HCT116 (cell line): Measurements from ENCODE around the gene ZNF451. TPM values are rescaled to one million over a fixed set of nuclear protein-coding genes. Genes with fewer than 3 reads are reported as not detected.

Experiments used
- ATAC-seq: fragments of 200-7000 bp; cut with Tn5 transposase; 2 replicates; pipeline ENCODE4 v1.9.1; 2020; ENCODE audit warnings: mild to moderate bottlenecking, moderate library complexity
- BruUV-seq: library from RNA; stranded (reverse); fragments of 400-500 nt; replicated peaks from 2 replicates; lab custom pipeline; 2021; lab: Mats Ljungman, UMichigan
- CTCF ChIA-PET: fragments of 300-600 bp; sonication (Branson Sonifier 250); formaldehyde crosslinking; loops from one replicate; lab custom pipeline; 2021; ENCODE audit warnings: antibody characterized with exemption; lab: Charles Lee
- POLR2A ChIA-PET: fragments of 300-600, 350-600 bp; sonication (Branson Sonifier 250); formaldehyde crosslinking; loops from one replicate; lab custom pipeline; 2021; ENCODE audit warnings: antibody characterized with exemption; lab: Charles Lee
- RAD21 ChIA-PET, 2 experiments: fragments of 300-600 bp; sonication (Branson Sonifier 250); formaldehyde crosslinking; loops; one replicate each; lab custom pipeline; 2023; ENCODE audit warnings: low total read pairs in 2 of 2; ENCODE audit not compliant: uncharacterized antibody in 2 of 2, unreplicated experiment in 2 of 2, low non-redundant PET in 1 of 2; lab: Charles Lee
- DNase-seq: peaks from one replicate; pipeline ENCODE4 v3.0.0-alpha.2; 2010; ENCODE audit warnings: low read depth, low spot score
- H2AFZ ChIP-seq: fragments of 200-600 bp; shearing (Covaris generic), sonication (generic); 2 replicates; pipeline ENCODE4 v1.6.1; 2017; ENCODE audit warnings: low read depth, mixed run types, mixed read lengths, antibody characterized with exemption, low read length; ENCODE audit not compliant: poor library complexity, severe bottlenecking
- H3K27ac ChIP-seq: 2 replicates; pipeline ENCODE4 v1.5.1; 2012; ENCODE audit warnings: low read depth, low read length
- H3K27me3 ChIP-seq: fragments of 200-600 bp; sonication (generic); 2 replicates; pipeline ENCODE4 v1.6.1; 2016; ENCODE audit warnings: mixed run types, low read length, mixed read lengths; ENCODE audit not compliant: insufficient read depth
- H3K36me3 ChIP-seq, 2 experiments: fragments of 200-500 bp in 1 of 2; fragments of 200-600 bp in 1 of 2; sonication (Bioruptor generic) in 1 of 2; sonication (generic) in 1 of 2; 2 replicates each; pipeline versions ENCODE4 v1.5.1 to v1.6.1; 2014 to 2016; ENCODE audit warnings: low read length in 2 of 2, inconsistent platforms in 1 of 2, mixed read lengths in 1 of 2, mixed run types in 1 of 2; ENCODE audit not compliant: insufficient read depth in 2 of 2, control insufficient read depth in 1 of 2
- H3K4me1 ChIP-seq, 2 experiments: fragments of 200-600 bp in 1 of 2; sonication (generic) in 1 of 2; 2 replicates each; pipeline versions ENCODE4 v1.5.1 to v1.6.1; 2012 to 2017; ENCODE audit warnings: low read length in 2 of 2, inconsistent platforms in 1 of 2, mild to moderate bottlenecking in 1 of 2, mixed read lengths in 1 of 2, mixed run types in 1 of 2, moderate library complexity in 1 of 2; ENCODE audit not compliant: insufficient read depth in 2 of 2, control insufficient read depth in 1 of 2
- H3K4me2 ChIP-seq: fragments of 200-600 bp; sonication (generic); 2 replicates; pipeline ENCODE4 v1.6.1; 2017; ENCODE audit warnings: mixed run types, low read length, mixed read lengths
- H3K4me3 ChIP-seq, 2 experiments: fragments of 200-600 bp in 1 of 2; sonication (generic) in 1 of 2; replicated peaks in 1 of 2; 2 replicates each; pipeline ENCODE4 v1.5.1; 2011 to 2016; ENCODE audit warnings: low read length in 2 of 2, control low read depth in 1 of 2, low read depth in 1 of 2, mild to moderate bottlenecking in 1 of 2, mixed read lengths in 1 of 2, mixed run types in 1 of 2
- H3K79me2 ChIP-seq: fragments of 200-600 bp; sonication (generic); 2 replicates; pipeline ENCODE4 v1.6.1; 2017; ENCODE audit warnings: mild to moderate bottlenecking, mixed run types, low read length, moderate library complexity, mixed read lengths; ENCODE audit not compliant: insufficient read depth
- H3K9ac ChIP-seq: fragments of 200-600 bp; sonication (generic); 2 replicates; pipeline ENCODE4 v1.6.1; 2016; ENCODE audit warnings: low read length, mixed read lengths
- H3K9me2 ChIP-seq: fragments of 200-600 bp; sonication (generic), shearing (Covaris generic); 2 replicates; pipeline ENCODE4 v1.6.1; 2017; ENCODE audit warnings: mixed run types, mild to moderate bottlenecking, moderate library complexity; ENCODE audit not compliant: insufficient read depth
- H3K9me3 ChIP-seq, 2 experiments: fragments of 200-500 bp in 1 of 2; fragments of 200-600 bp in 1 of 2; sonication (Bioruptor generic) in 1 of 2; sonication (generic) in 1 of 2; 2 replicates each; pipeline ENCODE4 v1.6.1; 2014 to 2017; ENCODE audit warnings: low read length in 2 of 2, mixed read lengths in 2 of 2, inconsistent platforms in 1 of 2, low read depth in 1 of 2, mild to moderate bottlenecking in 1 of 2, mixed run types in 1 of 2, moderate library complexity in 1 of 2; ENCODE audit not compliant: control insufficient read depth in 1 of 2, insufficient read depth in 1 of 2
- H4K20me1 ChIP-seq: fragments of 200-600 bp; sonication (generic), shearing (Covaris generic); 2 replicates; pipeline ENCODE4 v1.6.1; 2017; ENCODE audit warnings: mixed run types, mild to moderate bottlenecking, moderate library complexity; ENCODE audit not compliant: insufficient read depth
- CBX3 ChIP-seq: IDR thresholded peaks from 2 replicates; pipeline ENCODE4 v1.6.1; 2012; ENCODE audit warnings: low read depth
- EGR1 ChIP-seq: IDR thresholded peaks from 2 replicates; pipeline ENCODE4 v1.6.1; 2012; ENCODE audit warnings: low read depth
- EZH2phosphoT487 ChIP-seq: fragments of 200-600 bp; IDR thresholded peaks from 2 replicates; pipeline ENCODE4 v1.6.1; 2018; ENCODE audit warnings: antibody characterized with exemption, borderline replicate concordance
- FOSL1 ChIP-seq: IDR thresholded peaks from 2 replicates; pipeline ENCODE4 v1.6.1; 2012; ENCODE audit warnings: low read depth
- JUND ChIP-seq: IDR thresholded peaks from 2 replicates; pipeline ENCODE4 v1.6.1; 2012
- POLR2A ChIP-seq: IDR thresholded peaks from 2 replicates; pipeline ENCODE4 v1.7.0; 2011; ENCODE audit warnings: borderline replicate concordance; ENCODE audit not compliant: insufficient read depth, insufficient read length; ENCODE audit errors: extremely low read depth
- POLR2AphosphoS5 ChIP-seq: IDR thresholded peaks from 2 replicates; pipeline ENCODE4 v1.6.1; 2011; ENCODE audit warnings: mild to moderate bottlenecking, low read depth, low read length, moderate library complexity
- RAD21 ChIP-seq: IDR thresholded peaks from 2 replicates; pipeline ENCODE4 v1.6.1; 2012; ENCODE audit warnings: low read depth, mild to moderate bottlenecking
- REST ChIP-seq: IDR thresholded peaks from 2 replicates; pipeline ENCODE4 v1.6.1; 2012; ENCODE audit warnings: low read depth
- SIN3A ChIP-seq: IDR thresholded peaks from 2 replicates; pipeline ENCODE4 v1.6.1; 2012; ENCODE audit warnings: low read depth
- ZBTB33 ChIP-seq: IDR thresholded peaks from 2 replicates; pipeline ENCODE4 v1.6.1; 2011; ENCODE audit warnings: mild to moderate bottlenecking, low read length, moderate library complexity; ENCODE audit not compliant: insufficient replicate concordance; ENCODE audit errors: extremely low read depth
- intact Hi-C: fragments of 100-400 bp; cut with micrococcal nuclease; formaldehyde crosslinking; loops from 2 replicates; pipeline ENCODE4 v1.10.0; 2022
- total RNA-seq: library from RNA; stranded (reverse); gene quantifications from one replicate; pipeline ENCODE4 v1.2.1, GENCODE V29; 2021; ENCODE audit not compliant: unreplicated experiment

The ZNF451 gene
- total RNA-seq, 1 experiment from 2014 or later: 49.1 TPM

GRCh38 chr6:57165080-57165479 lies 75.1 kb downstream of the ZNF451 start:
- Histone ChIP-seq H3K4me2 (no peak overlapping the region), H3K9me3 (peaks cover 4 to 12% of the 10 kb centered on the region in 2 experiments; a peak in 2 of 4 replicates), H3K36me3 (peaks cover 3 to 22% of the 10 kb centered on the region in 2 experiments; a peak in 2 of 4 replicates), H3K9ac (no peak overlapping the region), H3K9me2 (no peaks in the 10 kb centered on the region), H2AFZ (no peak overlapping the region), H3K27ac (no peak overlapping the region), H3K27me3 (no peaks in the 10 kb centered on the region), H3K4me1 (no peaks in the 10 kb centered on the region), H4K20me1 (no peaks in the 10 kb centered on the region), H3K4me3 (no peak overlapping the region), H3K79me2 (no peaks in the 10 kb centered on the region)
- intact Hi-C loops: no loop called here
- BruUV-seq: no TSS peak
- ChIA-PET RAD21 (no interaction called here), CTCF (no interaction called here), POLR2A (no interaction called here)
- TF ChIP-seq FOSL1: no peak
- no peak for TF ChIP-seq JUND
- no peak for TF ChIP-seq ZBTB33
- TF ChIP-seq EGR1: no peak
- TF ChIP-seq POLR2AphosphoS5: no peak
- no peak for TF ChIP-seq RAD21
- no peak for TF ChIP-seq REST
- TF ChIP-seq CBX3: no peak
- no peak for TF ChIP-seq EZH2phosphoT487
- TF ChIP-seq POLR2A: no peak
- TF ChIP-seq SIN3A: no peak
- DNase-seq (no peak), ATAC-seq (no peak)
